ENCODE results near the gene TNFRSF25.

DNA sequence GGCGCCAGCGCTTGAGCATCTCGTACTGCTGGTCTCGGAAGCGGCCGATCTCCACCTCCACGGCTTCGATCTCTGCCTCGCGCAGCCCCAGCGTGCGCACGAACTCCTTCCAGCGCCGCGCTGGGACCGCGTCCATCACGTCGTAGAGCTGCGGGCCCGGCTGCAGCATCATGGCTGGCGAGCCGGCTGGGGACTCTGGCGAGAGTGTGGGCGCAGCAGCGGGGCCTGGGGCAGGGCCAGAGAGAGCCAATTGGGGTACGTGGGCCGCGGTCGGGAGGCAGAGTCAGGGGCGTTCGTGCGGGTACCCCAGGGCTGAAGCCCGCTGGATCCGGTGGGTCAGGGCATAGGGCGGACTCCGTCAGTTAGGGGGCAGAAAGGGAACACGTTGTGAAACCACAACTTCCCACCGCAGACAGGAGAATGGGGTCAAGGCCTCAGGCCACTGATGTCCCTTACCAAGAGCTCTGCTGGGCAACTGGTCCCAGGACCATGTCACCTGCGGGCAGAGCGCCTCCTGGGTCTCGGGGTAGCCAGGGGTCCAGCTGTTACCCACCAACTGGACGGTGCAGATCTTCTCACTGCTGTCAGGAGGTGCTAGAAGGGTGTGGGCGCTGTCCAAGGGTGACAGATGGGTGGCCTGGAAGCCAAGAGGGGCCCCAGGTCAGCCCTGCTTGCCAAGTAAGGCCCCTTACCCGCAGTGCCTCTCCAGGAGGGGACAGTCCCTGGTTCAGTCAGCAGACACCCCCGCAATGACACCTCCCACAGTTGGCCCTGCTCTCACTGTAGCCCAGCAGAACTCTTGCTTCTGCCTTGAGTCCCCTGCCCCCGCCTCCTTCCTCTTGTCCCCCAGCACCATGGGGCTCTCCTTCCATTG is 4.2 kb downstream of the TNFRSF25 start:
- TF ChIP-seq, protein P1, sequence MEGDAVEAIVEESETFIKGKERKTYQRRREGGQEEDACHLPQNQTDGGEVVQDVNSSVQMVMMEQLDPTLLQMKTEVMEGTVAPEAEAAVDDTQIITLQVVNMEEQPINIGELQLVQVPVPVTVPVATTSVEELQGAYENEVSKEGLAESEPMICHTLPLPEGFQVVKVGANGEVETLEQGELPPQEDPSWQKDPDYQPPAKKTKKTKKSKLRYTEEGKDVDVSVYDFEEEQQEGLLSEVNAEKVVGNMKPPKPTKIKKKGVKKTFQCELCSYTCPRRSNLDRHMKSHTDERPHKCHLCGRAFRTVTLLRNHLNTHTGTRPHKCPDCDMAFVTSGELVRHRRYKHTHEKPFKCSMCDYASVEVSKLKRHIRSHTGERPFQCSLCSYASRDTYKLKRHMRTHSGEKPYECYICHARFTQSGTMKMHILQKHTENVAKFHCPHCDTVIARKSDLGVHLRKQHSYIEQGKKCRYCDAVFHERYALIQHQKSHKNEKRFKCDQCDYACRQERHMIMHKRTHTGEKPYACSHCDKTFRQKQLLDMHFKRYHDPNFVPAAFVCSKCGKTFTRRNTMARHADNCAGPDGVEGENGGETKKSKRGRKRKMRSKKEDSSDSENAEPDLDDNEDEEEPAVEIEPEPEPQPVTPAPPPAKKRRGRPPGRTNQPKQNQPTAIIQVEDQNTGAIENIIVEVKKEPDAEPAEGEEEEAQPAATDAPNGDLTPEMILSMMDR (IDR thresholded peaks at IDR 0.05; ENCODE audit: poor library complexity), result no peak
- no peak for TF ChIP-seq EZH2 (IDR thresholded peaks at IDR 0.05; ENCODE audit: borderline replicate concordance)
